ENCODE results near the gene IPO8.
"Not testable (repeated sequence)": the region's sequence is repeated elsewhere in the genome, so short reads cannot be mapped to it uniquely, and the experiment has no call there.

IPO8 gene

DNA sequence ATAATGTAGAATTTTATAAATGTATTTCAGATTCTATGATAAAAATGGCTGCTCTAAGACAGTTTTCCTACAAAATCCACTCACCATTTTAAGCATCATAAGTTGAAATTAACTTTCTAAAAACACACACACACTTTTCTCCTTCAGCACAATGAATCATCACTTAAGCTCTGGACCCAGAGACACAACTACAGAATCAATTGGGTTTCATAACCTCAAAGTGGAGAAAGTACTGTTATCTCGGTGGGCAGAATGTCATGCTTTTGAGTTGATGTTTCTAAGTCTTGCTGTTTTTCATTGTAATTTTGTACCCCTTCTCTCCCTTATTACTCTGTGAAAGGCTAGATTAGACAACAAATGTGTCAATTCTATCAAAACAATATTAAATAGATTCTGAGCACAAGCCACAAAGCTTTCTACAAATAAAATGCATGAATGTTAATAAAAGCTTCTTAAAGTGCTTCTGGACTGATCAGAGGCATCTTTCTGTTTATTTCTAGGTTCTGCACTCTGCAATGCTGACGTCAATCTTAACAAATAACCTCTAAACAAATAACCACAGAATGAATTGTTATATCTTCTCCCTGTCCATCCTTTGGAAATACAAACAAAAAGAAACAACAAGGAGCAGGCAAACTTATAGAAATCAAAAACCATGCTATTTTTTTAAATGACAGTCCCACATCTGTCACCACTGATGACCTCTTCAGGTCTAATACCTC lies 8.2 kb downstream of the IPO8 start:
- DNase-seq (ENCODE audit: low spot score): no peak

DNA sequence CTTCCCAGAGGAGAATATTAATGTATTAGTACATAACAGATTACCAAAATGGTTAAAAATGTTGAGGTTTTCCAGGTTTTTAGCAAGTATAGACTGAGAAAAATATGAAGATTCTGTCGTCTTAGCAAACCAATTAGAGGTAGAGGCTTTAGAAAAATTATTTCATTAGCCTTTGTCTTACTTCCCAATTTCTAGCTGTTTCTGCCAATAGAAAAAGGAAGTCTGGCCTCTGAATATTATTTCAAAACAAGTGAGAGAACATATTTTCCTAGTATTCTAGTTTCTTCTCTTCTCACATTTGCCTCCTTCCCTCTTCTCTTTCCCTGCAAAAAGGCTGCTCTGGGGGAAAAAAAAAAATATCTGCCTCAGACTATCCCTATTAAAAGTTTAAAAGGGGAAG lies 16.4 kb downstream of the IPO8 start:
- no peak for DNase-seq (ENCODE audit: low spot score)

DNA sequence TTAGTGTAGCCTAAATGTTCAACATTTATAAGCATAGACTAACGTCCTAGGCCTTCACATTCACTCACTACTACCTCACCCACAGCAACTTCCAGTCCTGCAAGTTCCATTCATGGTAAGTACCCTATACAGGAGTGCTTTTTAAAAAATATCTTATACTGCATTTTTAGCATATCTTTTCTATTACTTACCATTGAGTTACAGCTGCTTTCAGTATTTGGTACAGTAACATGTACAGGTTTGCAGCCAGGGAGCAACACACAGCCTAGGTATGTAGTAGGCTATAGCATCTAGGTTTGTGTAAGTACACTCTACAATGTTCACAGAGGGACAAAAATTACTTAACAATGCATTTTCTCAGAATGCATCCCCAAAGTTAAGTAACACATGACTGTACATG lies 17.4 kb downstream of the IPO8 start:
- no peak for DNase-seq (ENCODE audit: low spot score)

DNA sequence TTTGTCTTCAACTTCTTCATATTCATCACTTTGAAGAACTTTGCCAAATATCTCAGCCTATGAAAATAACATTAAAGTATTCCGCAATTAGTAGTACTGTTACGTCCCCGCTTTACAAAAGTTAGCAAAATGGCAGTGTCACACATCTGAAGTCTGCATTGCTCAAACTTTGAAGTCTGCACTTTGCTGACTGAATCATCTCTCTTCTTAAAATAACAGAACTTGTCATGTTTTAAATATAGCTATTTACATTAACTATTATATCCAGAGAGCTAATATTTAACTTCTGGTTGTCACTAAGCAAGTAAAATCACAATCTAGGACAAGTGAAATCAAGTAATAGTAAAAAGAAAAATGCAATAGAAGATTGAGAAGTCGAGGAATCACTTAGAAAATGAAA lies 34.5 kb downstream of the IPO8 start:
- DNase-seq (ENCODE audit: low spot score): no peak

DNA sequence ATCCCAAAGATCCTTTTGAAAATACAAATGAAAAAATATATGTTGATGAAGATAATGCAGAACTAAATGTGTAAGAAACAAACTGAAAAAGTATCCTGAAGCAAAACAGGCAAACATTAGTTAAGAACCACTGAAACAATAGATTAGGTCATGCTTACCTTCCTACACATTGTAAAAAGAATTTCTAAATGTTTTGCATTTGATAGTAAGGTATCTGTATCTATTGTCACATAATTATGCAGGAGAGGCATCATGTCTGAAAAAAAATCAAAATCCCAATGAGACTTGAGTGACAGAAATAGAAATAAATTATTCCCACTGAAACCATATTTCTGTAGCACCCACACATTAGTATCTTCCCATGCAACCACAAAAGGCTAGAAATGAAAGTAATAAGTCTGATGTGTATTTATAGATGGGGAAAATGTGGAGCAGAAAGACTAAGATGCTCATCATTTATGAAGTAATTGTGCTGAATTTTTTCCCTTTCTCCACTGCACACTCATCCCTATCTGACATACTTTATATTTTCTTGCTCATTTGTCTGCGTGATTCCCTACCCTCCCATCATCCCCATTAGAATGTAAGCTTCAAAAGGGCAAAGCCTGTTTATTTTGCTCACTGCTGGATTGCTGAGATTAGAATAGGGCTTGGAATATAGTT lies 43.5 kb downstream of the IPO8 start:
- no peak for DNase-seq (ENCODE audit: low spot score)

DNA sequence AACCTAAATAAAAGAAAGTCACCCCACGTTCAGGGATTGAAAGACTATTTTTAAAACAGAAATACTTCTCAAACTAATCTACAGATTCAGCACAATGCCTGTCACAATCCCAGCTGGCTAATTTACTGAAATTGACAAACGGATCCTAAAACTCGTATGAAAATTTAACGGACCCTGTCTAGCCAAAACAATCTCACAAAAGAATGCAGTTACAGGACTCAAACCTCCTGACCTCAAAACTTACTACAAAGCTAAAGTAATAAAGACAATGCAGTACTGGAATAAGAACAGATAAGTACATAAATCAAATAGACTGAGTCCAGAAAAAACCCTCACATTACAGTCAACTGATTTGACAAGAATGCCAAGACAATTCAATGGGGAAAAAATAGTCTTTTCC lies 48.8 kb downstream of the IPO8 start:
- DNase-seq (ENCODE audit: low spot score): peak; percentile 5

DNA sequence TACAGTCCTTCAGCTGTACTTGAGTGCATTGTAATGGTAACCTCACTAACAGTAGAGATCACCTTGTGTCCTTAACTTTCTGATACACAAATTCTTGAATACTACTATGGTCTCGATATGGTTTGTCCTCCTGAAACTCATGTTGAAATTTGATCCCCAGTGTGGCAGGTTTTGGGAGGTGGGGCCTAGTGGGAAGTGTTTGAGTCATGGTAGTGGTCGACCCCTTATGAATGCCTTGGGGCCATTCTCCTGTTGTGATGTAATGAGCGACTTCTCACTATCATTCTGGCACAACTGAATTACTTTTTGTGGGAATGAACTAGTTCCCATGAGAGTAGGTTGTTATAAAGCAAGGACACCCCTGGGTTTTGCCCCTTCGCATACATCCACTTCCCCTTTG lies 52.3 kb downstream of the IPO8 start:
- no peak for DNase-seq (ENCODE audit: low spot score)

DNA sequence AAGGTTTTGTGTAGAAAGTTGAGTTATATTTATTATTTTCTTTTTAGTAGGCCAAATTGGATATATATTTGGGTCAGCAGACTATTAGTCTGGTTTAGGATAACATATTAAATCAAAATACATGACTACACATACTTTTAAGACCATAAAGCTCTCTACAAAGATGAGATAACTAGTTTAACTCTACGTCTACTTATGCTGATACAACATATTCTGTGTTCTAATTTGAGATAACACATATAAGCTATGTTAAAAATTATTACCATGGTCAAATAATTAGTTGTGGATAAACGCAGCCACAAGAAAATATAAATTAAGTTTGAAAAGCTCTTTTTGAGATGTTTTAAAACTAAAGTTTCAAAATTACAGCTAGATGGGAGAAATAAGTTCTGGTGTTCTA lies 55.3 kb downstream of the IPO8 start:
- DNase-seq (ENCODE audit: low spot score): no peak

DNA sequence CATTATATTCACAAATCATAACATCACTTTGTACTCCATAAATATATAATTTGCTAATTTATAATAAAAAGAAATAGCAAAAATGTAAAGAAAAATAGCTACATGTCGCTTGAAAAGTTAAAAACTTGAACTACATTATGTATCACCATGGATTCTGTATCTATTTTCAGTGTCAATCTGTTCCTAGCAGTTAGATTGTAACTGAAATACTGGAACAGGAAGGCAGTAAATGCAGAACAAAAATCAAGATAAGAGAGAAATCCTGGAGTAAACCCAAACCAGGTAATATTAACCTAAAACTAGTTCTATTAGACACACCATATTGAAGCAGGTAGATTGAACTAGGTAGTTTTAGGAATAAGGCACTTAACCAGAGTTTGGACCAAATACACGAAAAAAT lies 60.3 kb downstream of the IPO8 start:
- no peak for DNase-seq (ENCODE audit: low spot score)

DNA sequence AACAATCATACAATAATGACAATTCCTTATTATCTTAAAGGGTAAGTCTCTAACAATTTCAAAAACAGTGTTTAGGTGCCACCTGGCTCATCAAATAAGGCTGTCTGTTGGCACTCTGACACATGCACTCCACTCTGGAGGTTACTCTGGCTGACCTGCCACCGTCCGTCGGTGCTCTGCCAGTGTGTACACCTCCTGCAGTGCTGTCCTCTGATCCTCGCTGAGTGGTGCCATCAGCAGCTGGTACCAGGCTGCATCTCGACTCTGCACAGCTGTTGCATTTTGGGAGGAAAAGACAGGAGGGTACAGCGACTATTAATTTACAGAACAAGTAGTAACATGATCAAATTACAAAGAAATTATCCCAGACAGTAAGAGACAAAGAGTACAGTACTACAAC lies 63.9 kb downstream of the IPO8 start:
- DNase-seq (ENCODE audit: low spot score): no peak

DNA sequence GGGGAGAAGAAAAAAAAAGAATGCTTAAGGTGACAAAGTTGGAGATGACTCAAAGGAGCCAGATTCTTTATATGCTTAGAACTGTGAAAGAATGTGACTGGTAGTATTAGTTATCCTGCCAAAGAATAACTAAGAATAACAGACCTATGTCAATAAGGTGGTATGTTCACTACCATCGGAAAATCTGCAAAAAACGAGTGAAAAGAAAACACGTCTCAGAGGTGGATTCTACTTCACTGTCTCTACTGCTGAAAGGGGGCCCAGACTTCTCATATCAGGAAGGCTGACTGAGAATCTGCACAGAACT lies 64.7 kb downstream of the IPO8 start:
- no peak for DNase-seq (ENCODE audit: low spot score)

DNA sequence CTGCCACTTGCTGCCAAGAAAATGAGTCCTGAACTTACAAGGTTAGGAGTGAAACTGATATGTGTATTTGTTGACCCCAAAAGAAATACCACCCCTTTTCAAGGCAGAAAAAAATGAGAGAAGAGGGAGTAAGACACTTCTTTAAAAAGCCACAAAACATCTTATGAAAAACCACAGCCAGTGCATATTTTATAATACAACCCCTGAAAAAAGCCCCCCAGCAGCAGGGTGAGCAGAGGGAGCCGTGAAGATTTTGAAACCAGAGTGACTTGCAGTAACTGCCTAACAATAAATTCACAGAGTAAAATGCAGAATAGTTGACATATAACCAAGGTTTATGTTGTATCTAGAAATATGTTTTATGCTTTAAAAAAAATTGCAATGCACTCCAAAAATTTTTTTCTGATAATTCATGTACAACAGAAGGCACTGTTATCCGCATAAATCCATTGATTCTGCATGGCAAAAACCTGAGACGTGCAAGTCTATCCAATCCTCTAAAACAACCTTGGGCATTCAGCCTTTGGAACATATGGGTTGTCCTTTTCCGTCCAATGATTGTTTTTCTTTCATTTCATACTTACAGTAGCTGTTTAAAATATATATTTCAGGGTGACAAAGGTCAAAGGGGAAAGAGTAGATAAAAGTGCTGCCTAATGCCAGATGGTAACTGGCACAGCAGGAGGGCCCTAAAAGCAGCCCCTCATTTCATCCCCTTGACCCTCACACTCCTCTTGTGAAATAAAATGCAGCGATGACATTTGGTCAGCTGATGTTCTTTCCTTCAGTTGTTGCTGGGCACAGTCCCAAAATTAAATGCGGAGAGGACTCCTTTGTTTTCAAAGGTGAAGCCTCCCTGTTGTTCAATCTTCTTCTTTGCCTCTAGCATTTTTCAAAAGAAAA lies 65.3 kb downstream of the IPO8 start:
- no peak for DNase-seq (ENCODE audit: low spot score)

DNA sequence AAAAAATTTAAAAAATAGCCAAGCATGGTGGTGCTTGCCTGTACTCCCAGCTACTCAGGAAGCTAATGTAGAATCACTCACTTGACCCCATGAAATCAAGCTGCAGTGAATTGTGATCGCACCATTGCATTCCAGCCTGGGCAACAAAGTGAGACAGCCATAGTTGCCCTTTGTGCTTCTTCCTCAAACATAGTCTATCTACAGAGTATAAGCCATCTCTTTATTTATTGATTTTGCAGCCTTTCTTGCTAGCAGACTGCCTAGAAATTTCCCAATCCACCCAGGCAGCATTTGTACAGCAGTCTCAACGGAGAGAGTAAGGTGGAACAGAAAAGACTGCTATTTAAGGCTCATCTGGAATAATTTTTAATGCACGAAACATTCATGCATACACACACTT lies 68.8 kb downstream of the IPO8 start:
- DNase-seq (ENCODE audit: low spot score): no peak

DNA sequence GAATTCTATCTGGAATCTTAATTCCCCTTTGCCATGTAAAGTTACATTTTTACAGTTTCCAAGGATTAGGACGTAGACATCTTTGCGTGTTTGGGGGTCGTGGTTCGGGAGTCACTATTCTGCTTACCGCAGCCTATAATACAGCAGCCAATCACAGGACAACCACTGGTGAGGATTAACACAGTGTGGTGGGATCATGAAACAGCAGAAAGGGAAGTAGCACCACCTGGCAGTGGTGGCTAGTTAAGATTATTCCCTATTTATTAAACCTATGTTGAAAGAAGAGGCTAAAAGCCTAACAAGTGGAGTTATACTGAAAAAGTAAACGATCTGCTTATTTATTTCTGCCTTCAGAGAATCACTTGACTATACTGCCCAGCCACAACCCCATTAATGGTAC lies 71.7 kb downstream of the IPO8 start:
- DNase-seq (ENCODE audit: low spot score): no peak

DNA sequence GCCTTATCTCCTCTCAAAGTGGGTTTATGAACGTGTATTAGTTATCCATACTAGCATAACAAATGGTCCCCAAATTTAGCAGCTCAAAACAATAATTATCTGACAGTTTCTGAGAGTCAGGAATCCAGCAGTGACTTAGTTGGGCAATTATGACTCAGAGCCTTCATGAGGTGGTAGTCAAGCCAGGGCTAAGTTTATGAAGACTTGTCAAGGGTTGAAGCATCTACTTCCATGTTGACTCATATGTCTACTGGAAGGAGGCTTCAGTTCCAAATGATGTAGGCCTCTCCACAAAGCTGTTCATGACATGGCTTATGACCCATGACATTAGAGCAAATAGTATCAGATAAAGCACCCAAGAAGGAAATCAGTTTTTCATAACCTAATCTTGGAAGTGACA lies 73.2 kb downstream of the IPO8 start:
- peak; percentile 15 for DNase-seq (ENCODE audit: low spot score)

DNA sequence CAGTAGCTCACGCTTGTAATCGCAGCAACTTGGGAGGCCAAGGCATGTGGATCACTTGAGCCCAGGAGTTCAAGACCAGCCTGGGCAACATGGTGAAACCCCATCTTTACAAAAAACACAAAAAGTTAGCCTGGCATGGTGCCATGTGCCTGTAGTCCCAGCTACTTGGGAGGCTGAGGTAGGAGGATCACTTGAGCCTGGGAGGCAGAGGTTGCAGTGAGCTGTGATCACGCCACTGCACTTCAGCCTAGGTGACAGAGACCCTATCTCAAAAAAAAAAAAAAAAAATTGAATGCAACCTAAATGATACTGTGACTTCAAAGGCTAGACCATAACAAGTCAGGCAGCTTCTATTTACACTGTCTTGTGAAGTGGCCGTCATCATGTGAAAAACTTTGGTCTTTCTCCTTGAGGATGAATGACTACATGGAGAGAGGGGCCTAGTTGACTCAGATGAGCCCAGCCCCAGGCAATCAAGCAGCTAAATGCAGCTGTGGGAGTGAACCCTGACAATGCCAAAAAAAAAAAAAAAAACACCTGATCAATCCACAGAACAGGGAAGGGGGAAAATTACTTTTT lies 73.9 kb downstream of the IPO8 start:
- DNase-seq (ENCODE audit: low spot score): not testable (repeated sequence)

DNA sequence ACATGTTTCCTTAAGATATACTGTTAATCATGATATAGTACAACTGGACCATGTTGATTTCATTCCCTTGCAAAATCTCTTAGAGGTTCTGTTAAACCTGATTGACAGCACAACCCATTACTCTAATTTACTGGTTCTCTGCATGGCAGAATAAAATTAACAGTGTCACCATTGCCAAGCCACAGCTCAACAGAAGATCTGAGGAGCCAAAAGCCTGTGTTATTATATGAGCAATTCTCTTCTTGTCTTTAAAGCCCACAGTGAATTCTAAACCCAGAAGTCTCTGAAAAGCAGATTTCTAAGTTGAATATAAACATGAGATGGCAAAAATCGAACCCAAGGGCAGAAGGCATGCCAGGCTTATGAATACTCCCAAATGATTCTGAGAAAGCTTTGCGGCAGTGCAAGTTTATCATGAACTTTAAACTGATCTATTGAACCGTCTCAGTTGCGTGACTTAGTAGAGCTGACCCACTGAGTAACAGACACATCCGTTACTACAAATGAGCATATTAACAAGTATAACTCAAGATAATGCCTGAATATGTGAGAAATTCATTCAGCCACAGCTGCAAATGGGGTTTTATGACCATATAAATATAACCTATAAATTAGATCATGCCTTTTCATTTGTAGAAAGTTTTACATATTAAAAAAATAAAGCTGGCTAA lies 78.2 kb downstream of the IPO8 start:
- DNase-seq (ENCODE audit: low spot score): no peak

DNA sequence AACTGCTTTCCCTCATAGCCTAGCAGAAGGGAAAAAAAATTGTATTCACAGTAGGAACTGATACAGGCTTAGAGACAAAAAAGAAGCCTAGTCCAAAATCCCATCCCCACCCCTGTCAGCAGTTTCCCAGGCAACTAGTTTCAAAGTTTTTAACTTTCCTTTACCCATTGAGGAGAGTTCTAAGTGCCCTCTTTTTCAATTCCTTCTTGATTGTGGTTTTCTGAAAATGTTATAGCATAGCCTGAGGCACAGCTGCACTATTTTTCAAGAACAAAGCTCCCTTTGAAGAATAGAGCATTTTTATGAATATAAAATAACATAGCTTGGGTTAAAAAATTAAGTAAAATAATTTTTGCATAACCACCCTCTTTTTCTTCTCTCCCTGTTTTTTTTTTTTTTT lies 81.6 kb downstream of the IPO8 start:
- no peak for DNase-seq (ENCODE audit: low spot score)

DNA sequence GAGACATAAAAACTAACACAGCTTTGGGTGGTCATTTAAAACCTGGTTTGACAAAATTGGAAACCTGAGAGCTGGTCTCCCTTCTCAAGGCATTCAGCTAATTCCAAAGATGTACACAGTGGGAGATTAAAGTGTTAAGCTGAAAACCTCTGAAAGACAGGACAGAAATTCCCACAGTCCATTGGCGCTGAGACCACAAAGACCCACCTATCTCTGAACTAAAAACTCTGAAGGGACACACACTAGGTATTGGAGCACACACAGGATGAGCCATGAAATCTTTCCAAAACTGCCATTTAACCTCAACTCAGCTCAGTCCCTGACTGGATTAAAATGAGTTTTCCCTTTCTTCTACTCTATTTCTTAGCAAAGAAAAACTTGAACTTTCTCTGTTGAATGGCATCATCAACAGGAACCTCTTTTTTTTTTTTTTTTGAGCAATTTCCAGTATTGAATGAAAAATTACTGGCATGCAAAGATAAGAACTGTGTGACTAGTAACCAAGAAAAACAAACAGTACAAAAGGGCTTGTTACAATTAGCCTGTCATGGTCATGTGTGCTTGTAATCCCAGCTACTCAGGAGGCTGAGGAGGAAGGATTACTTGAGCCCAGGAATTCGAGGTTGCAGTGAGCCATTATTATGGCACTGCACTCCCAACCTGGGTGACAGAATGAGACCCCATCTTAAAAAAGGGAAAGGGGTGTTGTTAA lies 82.4 kb downstream of the IPO8 start:
- no peak for DNase-seq (ENCODE audit: low spot score)

DNA sequence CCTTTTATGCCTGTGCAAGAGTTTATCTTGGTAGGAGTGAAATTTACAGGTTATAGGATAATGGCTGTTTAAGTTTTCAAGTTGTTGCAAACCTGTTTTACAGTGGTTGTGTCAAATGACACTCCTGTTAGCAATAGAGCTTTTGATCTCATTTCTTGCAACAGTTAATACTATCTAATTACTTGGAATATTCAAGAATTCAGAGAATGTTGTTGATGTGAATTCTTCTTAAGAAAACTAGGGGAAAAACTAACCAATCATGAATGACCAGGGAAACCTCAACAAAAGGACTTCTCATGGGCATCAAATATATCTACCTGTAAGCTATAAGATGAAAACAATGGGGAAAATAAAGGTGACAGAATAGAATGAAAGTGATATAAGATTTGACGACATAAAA lies 85.0 kb downstream of the IPO8 start:
- no peak for DNase-seq (ENCODE audit: low spot score)

DNA sequence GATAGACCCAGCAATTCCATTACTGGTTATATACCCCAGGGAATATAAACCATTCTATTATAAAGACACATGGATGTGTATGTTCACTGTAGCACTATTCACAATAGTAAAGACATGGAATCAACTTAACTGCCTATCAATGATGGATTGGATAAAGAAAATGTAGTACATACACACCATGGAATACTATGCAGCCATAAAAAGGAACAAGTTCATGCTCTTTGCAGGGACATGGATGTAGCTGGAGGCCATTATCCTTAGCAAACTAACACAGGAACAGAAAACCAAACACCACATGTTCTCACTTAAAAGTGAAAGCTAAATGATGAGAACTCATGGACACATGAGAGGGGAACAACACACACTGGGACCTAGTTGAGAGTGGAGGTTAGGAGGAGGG lies 85.8 kb downstream of the IPO8 start:
- not testable (repeated sequence) for DNase-seq (ENCODE audit: low spot score)

DNA sequence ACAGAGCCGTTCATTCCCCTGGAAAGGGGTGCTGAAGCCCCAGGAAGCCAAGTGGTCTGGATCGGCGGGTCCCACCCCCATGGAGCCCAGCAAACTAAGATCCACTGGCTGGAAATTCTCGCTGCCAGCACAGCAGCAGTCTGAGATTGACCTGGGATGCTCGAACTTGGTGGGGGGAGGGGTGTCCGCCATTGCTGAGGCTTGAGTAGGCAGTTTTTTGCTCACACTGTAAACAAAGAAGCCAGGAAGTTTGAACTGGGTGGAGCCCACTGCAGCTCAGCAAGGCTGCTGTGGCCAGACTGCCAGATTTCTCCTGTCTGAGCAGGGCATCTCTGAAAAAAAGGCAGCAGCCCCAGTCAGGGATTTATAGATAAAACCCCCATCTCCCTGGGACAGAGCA lies 91.4 kb downstream of the IPO8 start:
- DNase-seq (ENCODE audit: low spot score): not testable (repeated sequence)
